PC-3 (cell line): Measurements from ENCODE around the gene B3GAT1. TPM values are rescaled to one million over a fixed set of nuclear protein-coding genes. Genes with fewer than 3 reads are reported as not detected.

Experiments used
- ATAC-seq: fragments of 200-7000 bp; cut with Tn5 transposase; 2 replicates; pipeline ENCODE4 v1.9.1; 2020; ENCODE audit warnings: mild to moderate bottlenecking, moderate library complexity
- BruUV-seq: library from RNA; stranded (reverse); fragments of 400-500 nt; replicated peaks from 2 replicates; lab custom pipeline; 2021; lab: Mats Ljungman, UMichigan
- CTCF ChIA-PET: fragments of 300-600 bp; sonication (Branson Sonifier 250); formaldehyde crosslinking; loops from one replicate; lab custom pipeline; 2022; ENCODE audit warnings: antibody characterized with exemption; lab: Charles Lee
- POLR2A ChIA-PET: fragments of 300-600 bp; sonication (Branson Sonifier 250); formaldehyde crosslinking; loops from one replicate; lab custom pipeline; 2022; ENCODE audit warnings: antibody characterized with exemption; ENCODE audit not compliant: unreplicated experiment; lab: Charles Lee
- DNase-seq: peaks from one replicate; pipeline ENCODE4 v3.0.0-alpha.2; 2015
- H2AFZ ChIP-seq: fragments of 300-600 bp; sonication (generic); 2 replicates; pipeline ENCODE4 v1.6.0; 2016; ENCODE audit warnings: antibody characterized with exemption, low read length
- H3F3A ChIP-seq: fragments of 300-600 bp; sonication (generic); one replicate; pipeline ENCODE4 v1.6.0; 2017; ENCODE audit warnings: antibody characterized with exemption, low read length, control low read depth, mild to moderate bottlenecking; ENCODE audit not compliant: unreplicated experiment
- H3K27ac ChIP-seq: fragments of 300-600 bp; sonication (generic); 2 replicates; pipeline ENCODE4 v1.5.1; 2016; ENCODE audit warnings: mild to moderate bottlenecking, low read length
- H3K27me3 ChIP-seq: fragments of 300-600 bp; sonication (generic); 2 replicates; pipeline ENCODE4 v1.6.1; 2016; ENCODE audit warnings: low read length, mixed read lengths
- H3K36me3 ChIP-seq: fragments of 300-600 bp; sonication (generic); 2 replicates; pipeline ENCODE4 v1.6.1; 2016; ENCODE audit warnings: low read depth, mixed run types, low read length, mixed read lengths
- H3K4me1 ChIP-seq: fragments of 300-600 bp; sonication (generic); 2 replicates; pipeline ENCODE4 v1.5.1; 2016; ENCODE audit warnings: low read length; ENCODE audit not compliant: insufficient read depth
- H3K4me2 ChIP-seq: fragments of 300-600 bp; sonication (generic); 2 replicates; pipeline ENCODE4 v1.6.0; 2016; ENCODE audit warnings: low read length
- H3K4me3 ChIP-seq: fragments of 300-600 bp; sonication (generic); 2 replicates; pipeline ENCODE4 v1.5.1; 2016; ENCODE audit warnings: mild to moderate bottlenecking, low read length, mixed read lengths
- H3K79me2 ChIP-seq: fragments of 300-600 bp; sonication (generic); 2 replicates; pipeline ENCODE4 v1.6.1; 2017; ENCODE audit warnings: low read length, mixed read lengths
- H3K9ac ChIP-seq: fragments of 300-600 bp; sonication (generic); 2 replicates; pipeline ENCODE4 v1.6.0; 2016; ENCODE audit warnings: mild to moderate bottlenecking, low read length
- H3K9me2 ChIP-seq: fragments of 300-600 bp; sonication (generic); replicated peaks from 2 replicates; pipeline ENCODE4 v1.6.1; 2016; ENCODE audit warnings: mixed run types, low read length, mixed read lengths
- H3K9me3 ChIP-seq: fragments of 300-600 bp; sonication (generic); 2 replicates; pipeline ENCODE4 v1.6.1; 2016; ENCODE audit warnings: low read length, mixed read lengths
- H4K20me1 ChIP-seq: fragments of 300-600 bp; sonication (generic); 2 replicates; pipeline ENCODE4 v1.6.1; 2016; ENCODE audit warnings: low read length, mixed read lengths
- CTCF ChIP-seq: fragments of 300-600 bp; sonication (generic); conservative IDR thresholded peaks from 2 replicates; pipeline ENCODE4 v1.5.1; 2017; ENCODE audit warnings: antibody characterized with exemption, low read depth, mild to moderate bottlenecking, low read length
- EZH2 ChIP-seq: fragments of 300-600 bp; sonication (generic); IDR thresholded peaks from one replicate; pipeline ENCODE4 v1.6.1; 2017; ENCODE audit warnings: antibody characterized with exemption, mild to moderate bottlenecking, low read length; ENCODE audit not compliant: unreplicated experiment
- EZH2phosphoT487 ChIP-seq: fragments of 300-600 bp; sonication (generic); IDR thresholded peaks from 2 replicates; pipeline ENCODE4 v1.6.1; 2018; ENCODE audit warnings: mild to moderate bottlenecking, antibody characterized with exemption, low read length, borderline replicate concordance
- intact Hi-C: fragments of 100-400 bp; cut with micrococcal nuclease; formaldehyde crosslinking; loops from 2 replicates; pipeline ENCODE4 v1.9.0; 2023
- total RNA-seq: library from RNA; depleted of rRNA; stranded (reverse); fragments of >200 nt; gene quantifications from 2 replicates; pipeline ENCODE4 v1.2.3, GENCODE V29; 2014

Gene B3GAT1
- total RNA-seq, 1 experiment from 2014 or later, result not detected

- Histone ChIP-seq H3K79me2 (no peaks in the 10 kb centered on the region), H3K9me3 (0 out of 2 replicates have a peak, but pooled peaks cover 4% of the 10 kb centered on the region), H3K9me2 (no peaks in the 10 kb centered on the region), H3K9ac (no peak overlapping the region), H3F3A (no peaks in the 10 kb centered on the region), H3K27ac (no peak overlapping the region), H3K27me3 (peaks cover 72% of the 10 kb centered on the region), H3K36me3 (no peaks in the 10 kb centered on the region), H3K4me2 (no peak overlapping the region), H3K4me3 (no peak overlapping the region), H4K20me1 (no peaks in the 10 kb centered on the region), H3K4me1 (no peaks in the 10 kb centered on the region), H2AFZ (no peak overlapping the region)
- intact Hi-C loops, result no loop called here
- ChIA-PET POLR2A (no interaction called here), CTCF (interaction anchor here (0.5 kb wide), 1 partner anchor 76 kb away, joined by 6 read pairs; no protein-coding TSS in a partner anchor)
- BruUV-seq, result no TSS peak
- ATAC-seq (no peak), DNase-seq (no peak)
- TF ChIP-seq EZH2, result no peak
- TF ChIP-seq EZH2phosphoT487, result no peak
- no peak for TF ChIP-seq CTCF
These were observed 62.2 kb downstream of the B3GAT1 start for GRCh38 chr11:134349802-134350355.

GRCh38 chr11:134349109-134349801 is 62.8 kb downstream of the B3GAT1 start:
- H3K9me2 ChIP-seq, result no peaks in the 10 kb centered on the region
- BruUV-seq, result no TSS peak
- DNase-seq, result no peak
- H3F3A ChIP-seq, result no peaks in the 10 kb centered on the region
- no peaks in the 10 kb centered on the region for H3K4me1 ChIP-seq
- no peaks in the 10 kb centered on the region for H4K20me1 ChIP-seq
- intact Hi-C loops, result no loop called here
- H3K4me2 ChIP-seq, result no peak overlapping the region
- no peaks in the 10 kb centered on the region for H3K36me3 ChIP-seq
- H3K9me3 ChIP-seq, result 0 out of 2 replicates have a peak, but pooled peaks cover 4% of the 10 kb centered on the region
- ChIA-PET POLR2A (no interaction called here), CTCF (no interaction called here)
- no peaks in the 10 kb centered on the region for H3K79me2 ChIP-seq
- H3K9ac ChIP-seq, result no peak overlapping the region
- no peak overlapping the region for H3K4me3 ChIP-seq
- no peak overlapping the region for H2AFZ ChIP-seq
- no peak overlapping the region for H3K27ac ChIP-seq
- ATAC-seq, result no peak
- no peak for TF ChIP-seq EZH2phosphoT487
- no peak for TF ChIP-seq CTCF
- TF ChIP-seq EZH2, result no peak
- H3K27me3 ChIP-seq, result peaks cover 73% of the 10 kb centered on the region

GRCh38 chr11:134347441-134347840 is 64.6 kb downstream of the B3GAT1 start:
- Histone ChIP-seq H4K20me1 (no peaks in the 10 kb centered on the region), H3K4me3 (no peak overlapping the region), H3K4me2 (no peak overlapping the region), H3K4me1 (no peaks in the 10 kb centered on the region), H3K27ac (no peak overlapping the region), H3K36me3 (no peaks in the 10 kb centered on the region), H3F3A (no peaks in the 10 kb centered on the region), H3K79me2 (no peaks in the 10 kb centered on the region), H3K9ac (no peak overlapping the region), H3K9me3 (0 out of 2 replicates have a peak, but pooled peaks cover 4% of the 10 kb centered on the region), H3K27me3 (peaks cover 78% of the 10 kb centered on the region), H3K9me2 (no peaks in the 10 kb centered on the region), H2AFZ (no peak overlapping the region)
- TF ChIP-seq EZH2 (no peak), CTCF (no peak), EZH2phosphoT487 (no peak)
- no TSS peak for BruUV-seq
- intact Hi-C loops, result no loop called here
- DNase-seq, result no peak
- CTCF ChIA-PET, result no interaction called here
- POLR2A ChIA-PET, result no interaction called here
- no peak for ATAC-seq
